Sigmoid colon (tissue), 7 donors: Measurements from ENCODE around the gene NF2. TPM values are rescaled to one million over a fixed set of nuclear protein-coding genes. Genes with fewer than 3 reads are reported as not detected.
A peak's percentile ranks its signal among the peaks of the same experiment; 100 is the strongest.

Experiments
- DNase-seq: peaks from one replicate; pipeline ENCODE4 v3.0.0-alpha.2; 2019
- H3K27ac ChIP-seq, 4 donors: fragments of 200-600 bp; sonication (generic); one replicate each; pipeline ENCODE4 v1.5.1; 2016 to 2019; ENCODE audit warnings: mild to moderate bottlenecking in 1 of 4
- H3K27me3 ChIP-seq, 3 donors: fragments of 200-600 bp; sonication (generic); one replicate each; pipeline ENCODE4 v1.5.1; 2019; ENCODE audit warnings: mild to moderate bottlenecking in 1 of 3
- H3K36me3 ChIP-seq, 4 donors: fragments of 200-600 bp; sonication (generic); one replicate each; pipeline ENCODE4 v1.5.1; 2016 to 2019
- H3K4me1 ChIP-seq, 4 donors: fragments of 200-600 bp; sonication (generic); one replicate each; pipeline ENCODE4 v1.5.1; 2017 to 2019
- H3K4me3 ChIP-seq, 4 donors: fragments of 200-600 bp; sonication (generic); one replicate each; pipeline ENCODE4 v1.5.1; 2017 to 2019; ENCODE audit warnings: mild to moderate bottlenecking in 2 of 4, moderate library complexity in 1 of 4
- H3K9me3 ChIP-seq, 4 donors: fragments of 200-600 bp in 3 of 4; sonication (generic) in 3 of 4; one replicate each; pipeline versions ENCODE4 v1.5.1 to v1.6.1; 2013 to 2019
- EP300 ChIP-seq, 4 donors: sonication (generic); formaldehyde crosslinking; IDR thresholded peaks; one replicate each; pipeline ENCODE4 v1.6.1; 2017; ENCODE audit warnings: antibody characterized with exemption in 4 of 4
- POLR2A ChIP-seq, 2 donors: fragments of 450-650 bp; IDR thresholded peaks; one replicate each; pipeline ENCODE4 v1.6.1; 2016; ENCODE audit warnings: antibody characterized with exemption in 2 of 2, mild to moderate bottlenecking in 2 of 2, moderate library complexity in 2 of 2
- POLR2AphosphoS5 ChIP-seq, 4 donors: sonication (generic); formaldehyde crosslinking; IDR thresholded peaks; one replicate each; pipeline ENCODE4 v1.6.1; 2017; ENCODE audit warnings: antibody characterized with exemption in 4 of 4
- WGBS, 2 donors: extraction: QIAGEN DNeasy Blood & Tissue Kit; methylation state at CpG; one replicate each; pipeline ENCODE4 v1.1.7; 2013; 5-methylcytosine and 5-hydroxymethylcytosine counted together
- intact Hi-C: fragments of 100-400 bp; cut with DNase I; formaldehyde crosslinking; loops from one replicate; pipeline ENCODE4 v1.15.1; 2023
- polyA plus RNA-seq, 3 donors: library from polyadenylated mRNA; stranded (reverse); fragments of 200-250 nt; gene quantifications; one replicate each; pipeline ENCODE4 v1.2.3, GENCODE V29; 2013
- total RNA-seq, 4 donors: library from RNA; depleted of rRNA; stranded (reverse); fragments of >200 nt; gene quantifications; one replicate each; pipeline ENCODE4 v1.1.0, GENCODE V29; 2016
- TF ChIP-seq, protein P1 (sequence below), 4 experiments: fragments of 450-650 bp in 3 of 4; fragments of 200-600 bp in 1 of 4; IDR thresholded peaks; one replicate each; pipeline ENCODE4 v1.5.1; 2016 to 2019; ENCODE audit warnings: antibody characterized with exemption in 4 of 4, mild to moderate bottlenecking in 3 of 4, moderate library complexity in 2 of 4
- donor health status: healthy with polysubstance abuse.
- donor health status: Bipolar disorder and iron deficiency.
- donor health status: healthy.

NF2 gene
- total and polyA plus RNA-seq, 7 donors, result 3.6 to 34.3 (median 18.7) TPM

GRCh38 chr22:29701155-29701999 lies 97.9 kb downstream of the NF2 start:
- Histone ChIP-seq H3K27ac (no peak overlapping the region), H3K27me3 (peaks cover 0 to 40% (median 0%) of the 10 kb centered on the region in 3 donors), H3K36me3 (peaks cover 0 to 18% (median 3%) of the 10 kb centered on the region in 4 donors), H3K4me3 (no peak overlapping the region), H3K9me3 (no peaks in the 10 kb centered on the region), H3K4me1 (peaks cover 0 to 31% (median 21%) of the 10 kb centered on the region in 4 donors)
- 8 to 27% methylated on average over 14 of the region's 14 CpGs for WGBS, 2 donors
- intact Hi-C loops, result no loop called here
- no peak for TF ChIP-seq EP300 (IDR thresholded peaks at IDR 0.05)
- no peak for DNase-seq

- H3K9me3 ChIP-seq, result no peaks in the 10 kb centered on the region
- no peak overlapping the region for H3K4me3 ChIP-seq
- H3K4me1 ChIP-seq, result peaks cover 0 to 31% (median 21%) of the 10 kb centered on the region in 4 donors
- peak overlapping the region in 2 of 4 donors; percentile 26 to 31 for H3K27ac ChIP-seq
- no peak for TF ChIP-seq EP300 (IDR thresholded peaks at IDR 0.05)
- TF ChIP-seq, protein P1, sequence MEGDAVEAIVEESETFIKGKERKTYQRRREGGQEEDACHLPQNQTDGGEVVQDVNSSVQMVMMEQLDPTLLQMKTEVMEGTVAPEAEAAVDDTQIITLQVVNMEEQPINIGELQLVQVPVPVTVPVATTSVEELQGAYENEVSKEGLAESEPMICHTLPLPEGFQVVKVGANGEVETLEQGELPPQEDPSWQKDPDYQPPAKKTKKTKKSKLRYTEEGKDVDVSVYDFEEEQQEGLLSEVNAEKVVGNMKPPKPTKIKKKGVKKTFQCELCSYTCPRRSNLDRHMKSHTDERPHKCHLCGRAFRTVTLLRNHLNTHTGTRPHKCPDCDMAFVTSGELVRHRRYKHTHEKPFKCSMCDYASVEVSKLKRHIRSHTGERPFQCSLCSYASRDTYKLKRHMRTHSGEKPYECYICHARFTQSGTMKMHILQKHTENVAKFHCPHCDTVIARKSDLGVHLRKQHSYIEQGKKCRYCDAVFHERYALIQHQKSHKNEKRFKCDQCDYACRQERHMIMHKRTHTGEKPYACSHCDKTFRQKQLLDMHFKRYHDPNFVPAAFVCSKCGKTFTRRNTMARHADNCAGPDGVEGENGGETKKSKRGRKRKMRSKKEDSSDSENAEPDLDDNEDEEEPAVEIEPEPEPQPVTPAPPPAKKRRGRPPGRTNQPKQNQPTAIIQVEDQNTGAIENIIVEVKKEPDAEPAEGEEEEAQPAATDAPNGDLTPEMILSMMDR (IDR thresholded peaks at IDR 0.05), result no peak
- no peak for TF ChIP-seq POLR2AphosphoS5 (IDR thresholded peaks at IDR 0.05)
- TF ChIP-seq POLR2A (IDR thresholded peaks at IDR 0.05), result no peak
- 29 to 55% methylated on average over 14 of the region's 14 CpGs for whole genome bisulfite sequencing, 2 donors
- peaks cover 0 to 40% (median 0%) of the 10 kb centered on the region in 3 donors for H3K27me3 ChIP-seq
- no peak for DNase-seq
- H3K36me3 ChIP-seq, result peaks cover 0 to 11% (median 3%) of the 10 kb centered on the region in 4 donors
- intact Hi-C loops, result no loop called here
Observed at GRCh38 chr22:29702000-29702930, 98.8 kb downstream of the NF2 start.

DNA sequence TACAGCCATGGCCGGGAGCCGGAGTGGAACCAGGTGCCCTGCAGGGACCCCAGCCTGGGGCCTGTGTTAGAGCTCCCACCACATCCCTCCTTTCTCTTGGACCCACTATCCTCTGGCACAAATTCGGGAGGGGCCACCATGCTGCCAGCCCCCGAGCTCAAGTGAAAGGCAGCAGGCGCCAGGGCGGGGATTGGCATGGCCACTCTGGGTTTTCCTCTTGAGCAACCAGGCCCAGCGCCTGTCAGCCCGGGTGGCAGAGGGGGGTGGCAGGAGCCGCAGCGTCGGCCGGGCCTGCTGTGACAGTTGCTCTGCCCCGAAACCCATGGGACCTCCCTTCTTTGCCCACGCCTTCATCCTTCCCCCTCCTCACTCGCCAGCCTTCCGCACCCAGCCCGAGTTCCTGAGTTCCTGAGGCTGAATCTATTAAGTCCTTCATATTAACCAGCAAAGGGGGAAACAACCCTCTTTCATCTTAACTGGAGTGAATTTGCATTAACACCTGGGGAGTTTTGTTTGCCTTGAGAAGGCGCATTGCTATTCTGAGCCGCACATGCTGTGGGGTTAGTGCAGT lies 99.6 kb downstream of the NF2 start:
- Histone ChIP-seq H3K9me3 (no peaks in the 10 kb centered on the region), H3K4me1 (peaks cover 0 to 31% (median 21%) of the 10 kb centered on the region in 4 donors), H3K27ac (peak overlapping the region in 2 of 4 donors; percentile 26 to 55), H3K36me3 (peaks cover 0 to 3% (median 0%) of the 10 kb centered on the region in 4 donors), H3K4me3 (no peak overlapping the region), H3K27me3 (peaks cover 0 to 40% (median 0%) of the 10 kb centered on the region in 3 donors)
- intact Hi-C loops, result no loop called here
- TF ChIP-seq EP300 (IDR thresholded peaks at IDR 0.05) (no peak), POLR2AphosphoS5 (IDR thresholded peaks at IDR 0.05) (no peak), POLR2A (IDR thresholded peaks at IDR 0.05) (no peak)
- TF ChIP-seq, protein P1 (IDR thresholded peaks at IDR 0.05), result no peak
- DNase-seq, result no peak
- WGBS, 2 donors, result 43 to 56% methylated on average over 19 of the region's 19 CpGs

- DNase-seq, result peak; percentile 59
- TF ChIP-seq, protein P1 (IDR thresholded peaks at IDR 0.05), result no peak
- TF ChIP-seq POLR2A (IDR thresholded peaks at IDR 0.05) (no peak), EP300 (IDR thresholded peaks at IDR 0.05) (no peak), POLR2AphosphoS5 (IDR thresholded peaks at IDR 0.05) (no peak)
- Histone ChIP-seq H3K9me3 (no peaks in the 10 kb centered on the region), H3K36me3 (no peaks in the 10 kb centered on the region), H3K27me3 (peaks cover 0 to 40% (median 0%) of the 10 kb centered on the region in 3 donors), H3K27ac (peak overlapping the region in 2 of 4 donors; percentile 7 to 55), H3K4me1 (peaks cover 0 to 31% (median 21%) of the 10 kb centered on the region in 4 donors), H3K4me3 (no peak overlapping the region)
- intact Hi-C loops, result no loop called here
- WGBS, 2 donors, result 56 to 80% methylated on average over 7 of the region's 7 CpGs
Observed at GRCh38 chr22:29703569-29704195, 100.2 kb downstream of the NF2 start.
